ENCODE data around the gene PTPN4.

Gene PTPN4

DNA sequence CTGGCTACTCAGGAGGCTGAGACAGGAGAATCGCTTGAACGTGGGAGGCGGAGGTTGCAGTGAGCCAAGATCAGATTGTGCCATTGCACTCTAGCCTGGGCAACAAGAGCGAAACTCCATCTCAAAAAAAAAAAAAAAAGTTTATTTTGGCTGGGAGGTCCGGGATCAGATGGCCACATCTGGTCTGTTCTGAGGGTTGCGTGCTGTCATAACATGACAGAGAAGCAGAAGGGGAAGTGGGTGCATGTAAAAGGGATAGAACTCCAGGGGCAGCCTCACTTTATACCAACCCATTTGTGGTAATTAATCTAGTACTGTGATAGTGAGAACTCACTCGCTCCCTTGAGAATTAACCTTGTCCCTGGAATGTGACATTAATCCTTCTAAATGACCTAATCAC, 101.2 kb downstream of the PTPN4 start:
- no peak for DNase-seq

- DNase-seq: no peak
Observed at GRCh38 chr2:119862127-119862889, 102.6 kb downstream of the PTPN4 start.

- DNase-seq: no peak
Observed at GRCh38 chr2:119864318-119864717, 104.6 kb downstream of the PTPN4 start.

DNA sequence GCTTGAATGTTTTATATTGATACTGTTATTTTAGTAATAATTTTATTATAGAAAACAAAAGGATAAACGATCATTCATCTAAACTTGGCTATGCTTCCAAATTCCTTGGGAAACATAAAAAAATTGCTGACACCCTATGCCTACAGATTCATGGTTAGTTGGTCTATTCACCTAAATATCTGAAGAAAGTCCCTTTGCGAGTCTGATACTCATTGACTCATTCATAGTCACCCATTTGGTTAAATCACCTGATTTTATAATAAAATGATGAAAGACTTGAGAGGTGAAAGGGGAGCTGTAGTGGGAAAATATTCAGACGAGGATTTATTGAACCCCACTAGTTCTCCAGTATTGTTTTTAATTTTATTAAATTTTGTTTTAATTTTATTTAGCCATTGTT, 112.0 kb downstream of the PTPN4 start:
- no peak for DNase-seq

GRCh38 chr2:119873350-119874315, 113.9 kb downstream of the PTPN4 start:
- no peak for DNase-seq

- DNase-seq: no peak
Observed at GRCh38 chr2:119879502-119879901, 119.8 kb downstream of the PTPN4 start.

DNA sequence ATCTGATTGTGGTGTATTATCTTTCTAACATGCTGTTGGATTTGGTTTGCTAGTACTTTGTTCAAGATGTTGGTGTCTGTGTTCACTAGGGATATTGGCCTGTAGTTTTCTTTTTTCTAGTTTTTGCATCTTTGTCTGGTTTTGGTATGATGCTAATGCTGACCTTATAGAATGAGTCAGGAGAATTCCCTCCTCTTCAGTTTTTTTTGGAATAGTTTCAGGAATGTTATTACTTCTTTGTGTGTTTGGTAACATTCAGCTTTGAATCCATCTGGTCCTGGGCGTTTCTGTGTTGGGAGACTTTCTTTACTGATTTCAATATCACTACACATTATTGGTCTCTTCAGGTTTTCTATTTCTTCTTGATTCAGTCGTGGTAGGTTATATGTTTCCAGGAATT, 129.0 kb downstream of the PTPN4 start:
- DNase-seq: no peak

GRCh38 chr2:119897736-119898395, 138.1 kb downstream of the PTPN4 start:
- DNase-seq: no peak

DNA sequence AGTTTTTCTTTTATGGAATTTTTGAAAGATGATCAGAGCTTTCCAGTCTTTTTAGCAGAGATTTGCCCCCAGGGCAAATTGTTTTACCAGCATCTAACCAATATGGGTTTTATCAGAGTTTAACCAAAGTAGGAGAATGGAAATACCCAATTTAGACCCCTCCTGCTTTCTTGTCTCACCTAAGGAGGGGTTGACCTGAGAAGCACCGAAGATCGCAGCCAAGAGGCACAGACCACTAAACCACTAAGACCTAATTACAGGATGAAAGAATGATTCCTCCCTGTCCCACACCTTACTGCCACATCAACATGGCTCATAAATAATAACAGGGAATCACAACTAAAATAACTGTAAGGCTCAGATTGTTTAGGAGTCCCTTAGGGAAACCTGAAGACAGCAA, 141.3 kb downstream of the PTPN4 start:
- DNase-seq: no peak

DNA sequence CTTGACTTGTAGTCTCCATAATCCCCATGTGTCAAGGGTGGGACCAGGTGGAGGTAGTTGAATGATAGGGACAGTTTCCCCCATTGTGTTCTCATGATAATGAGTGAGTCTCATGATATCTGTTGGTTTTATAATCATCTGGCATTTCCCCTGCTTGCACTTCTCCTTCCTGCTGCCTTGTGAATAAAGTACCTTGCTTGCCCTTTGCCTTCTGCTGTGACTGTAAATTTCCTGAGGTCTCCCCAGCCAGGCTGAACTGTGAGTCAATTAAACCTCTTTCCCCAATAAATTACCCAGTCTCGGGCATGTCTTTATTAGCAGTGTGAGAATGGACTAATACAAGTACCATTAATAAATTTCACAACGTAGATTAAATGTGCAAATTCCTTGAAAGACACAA, 150.8 kb downstream of the PTPN4 start:
- no peak for DNase-seq

GRCh38 chr2:119914266-119914665, 154.5 kb downstream of the PTPN4 start:
- no peak for DNase-seq

DNA sequence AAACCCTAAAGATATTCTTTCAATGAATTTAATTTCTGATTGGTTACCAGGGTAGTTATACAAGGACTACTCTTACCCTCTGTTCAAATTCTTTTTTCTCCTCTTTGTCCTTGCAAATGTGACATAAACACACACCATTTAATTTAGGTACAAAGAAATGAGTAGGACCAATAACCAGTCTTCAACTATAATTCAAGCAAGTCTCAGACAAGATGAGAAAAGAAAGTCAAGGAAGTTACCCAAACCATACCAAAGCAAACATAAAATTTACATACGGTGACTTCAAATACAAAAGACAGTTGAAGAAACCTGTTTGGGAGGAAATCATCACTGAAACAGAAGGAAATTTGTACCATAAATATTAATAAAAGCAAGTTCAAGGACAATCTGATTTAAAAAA, 162.1 kb downstream of the PTPN4 start:
- DNase-seq: no peak

- no peak for DNase-seq
Observed at GRCh38 chr2:119922699-119923098, 163.0 kb downstream of the PTPN4 start.

- peak; percentile 11 for DNase-seq
Observed at GRCh38 chr2:119929537-119929936, 169.8 kb downstream of the PTPN4 start.

- no peak for DNase-seq
Observed at GRCh38 chr2:119932809-119933208, 173.1 kb downstream of the PTPN4 start.

DNA sequence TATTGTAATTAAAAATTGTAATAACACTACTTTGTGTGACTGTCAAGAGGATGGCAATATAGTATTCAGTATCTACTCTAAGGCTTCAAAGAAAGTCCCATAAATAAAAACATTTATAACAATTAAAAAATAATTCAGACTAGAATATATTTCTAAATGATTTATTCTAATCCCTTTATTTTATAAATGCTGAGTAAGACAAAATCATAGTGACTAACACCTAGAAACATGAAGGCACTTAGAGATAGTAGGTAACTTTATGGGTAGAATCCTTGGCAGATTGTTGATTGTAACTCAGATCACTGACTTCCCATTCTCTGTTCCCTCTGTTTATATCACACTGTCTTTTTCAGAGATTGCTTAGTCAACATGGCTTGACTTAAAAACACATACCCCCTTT, 174.6 kb downstream of the PTPN4 start:
- no peak for DNase-seq

GRCh38 chr2:119937680-119938079, 178.0 kb downstream of the PTPN4 start:
- no peak for DNase-seq

- DNase-seq: no peak
Observed at GRCh38 chr2:119939915-119940314, 180.2 kb downstream of the PTPN4 start.

GRCh38 chr2:119940856-119941255, 181.1 kb downstream of the PTPN4 start:
- no peak for DNase-seq

DNA sequence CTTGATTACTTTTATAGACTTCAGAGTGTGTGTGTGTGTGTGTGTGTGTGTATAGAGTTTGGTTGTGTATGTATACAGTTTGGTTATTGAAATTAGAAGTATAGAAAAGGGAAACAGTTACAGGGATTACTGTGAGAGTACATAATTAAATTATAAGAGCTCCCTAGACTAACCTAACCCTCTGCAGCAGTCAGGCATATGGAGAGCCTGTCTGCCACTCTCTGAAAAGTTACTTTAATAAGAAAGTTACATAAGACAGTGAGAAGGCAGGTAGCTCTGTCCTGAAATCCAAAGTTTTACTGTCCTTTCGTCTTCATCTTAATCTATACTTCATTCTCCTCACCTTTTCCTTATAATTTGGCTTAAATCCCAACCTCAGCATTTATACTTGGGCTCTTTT, 181.7 kb downstream of the PTPN4 start:
- no peak for DNase-seq

- no peak for DNase-seq
Observed at GRCh38 chr2:119941981-119942513, 182.3 kb downstream of the PTPN4 start.

DNA sequence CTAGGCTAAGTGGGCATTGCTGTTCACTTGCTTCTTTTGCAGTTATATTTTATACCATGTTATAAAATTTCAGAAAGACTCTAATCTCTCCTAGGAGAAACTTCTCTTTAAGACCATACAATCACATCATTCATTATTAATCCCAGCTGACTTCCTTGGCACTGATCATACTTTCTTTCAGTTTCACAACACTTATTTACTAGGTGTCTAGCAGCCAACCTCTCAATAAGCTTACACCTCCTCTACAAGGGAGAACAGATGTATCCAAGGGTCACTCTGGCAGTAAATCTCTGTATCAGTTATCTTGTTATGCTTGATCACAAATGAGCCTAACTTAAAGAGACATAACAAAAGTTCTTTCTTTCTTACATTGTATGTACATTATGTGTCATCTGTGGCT, 183.3 kb downstream of the PTPN4 start:
- DNase-seq: no peak

DNA sequence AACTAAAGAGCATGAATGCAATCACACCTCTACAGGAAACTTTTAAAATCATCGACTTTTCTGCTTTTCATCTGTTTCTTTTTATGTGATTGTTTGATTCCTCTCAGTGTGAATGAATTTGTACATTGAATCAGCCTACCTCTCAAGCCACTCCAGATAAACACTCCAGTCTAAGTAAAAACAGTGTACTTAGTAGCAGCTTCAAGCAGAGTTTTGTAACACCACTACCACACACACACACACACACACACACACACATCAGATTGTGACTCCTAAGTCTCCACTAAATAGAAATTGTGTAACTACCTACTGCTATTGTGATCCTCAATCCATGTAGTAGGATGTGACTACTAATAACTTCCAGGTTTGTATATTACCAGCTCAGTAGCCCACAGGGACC, 187.8 kb downstream of the PTPN4 start:
- DNase-seq: no peak
